RWPE2 (cell line): Measurements from ENCODE around the gene RBMS2.

Experiments used
- ATAC-seq: fragments of 200-7000 bp; cut with Tn5 transposase; 3 replicates; pipeline ENCODE4 v1.9.1; 2021; ENCODE audit warnings: low read depth
- DNase-seq: peaks from one replicate; pipeline ENCODE4 v3.0.0-alpha.2; 2020; ENCODE audit warnings: low spot score
- H3K27ac ChIP-seq: fragments of 450-650 bp; 2 replicates; pipeline ENCODE4 v1.5.1; 2017; ENCODE audit warnings: mild to moderate bottlenecking; ENCODE audit not compliant: poor library complexity, severe bottlenecking
- H3K27me3 ChIP-seq: fragments of 250-450 bp; sonication (Bioruptor Pico); 2 replicates; pipeline ENCODE4 v1.5.1; 2021; ENCODE audit warnings: mild to moderate bottlenecking, moderate library complexity; ENCODE audit not compliant: insufficient read depth, poor library complexity, severe bottlenecking
- H3K36me3 ChIP-seq: fragments of 250-450 bp; sonication (Bioruptor Pico); 2 replicates; pipeline ENCODE4 v1.5.1; 2020; ENCODE audit warnings: low read depth, mild to moderate bottlenecking, moderate library complexity
- H3K4me1 ChIP-seq: fragments of 250-450 bp; sonication (Bioruptor Pico); 2 replicates; pipeline ENCODE4 v1.5.1; 2021; ENCODE audit warnings: mild to moderate bottlenecking, moderate library complexity; ENCODE audit not compliant: insufficient read depth, poor library complexity, severe bottlenecking
- H3K4me3 ChIP-seq: fragments of 250-450 bp; sonication (Bioruptor Pico); 2 replicates; pipeline ENCODE4 v1.5.1; 2021; ENCODE audit warnings: mild to moderate bottlenecking, moderate library complexity; ENCODE audit not compliant: severe bottlenecking
- H3K9me3 ChIP-seq: fragments of 250-450 bp; sonication (Bioruptor Pico); 2 replicates; pipeline ENCODE4 v1.5.1; 2021; ENCODE audit warnings: mild to moderate bottlenecking, moderate library complexity; ENCODE audit not compliant: severe bottlenecking
- CTCF ChIP-seq: fragments of 450-650 bp; IDR thresholded peaks from one replicate; pipeline ENCODE4 v1.5.1; 2017; ENCODE audit warnings: mild to moderate bottlenecking, moderate library complexity; ENCODE audit not compliant: poor library complexity, severe bottlenecking

RBMS2 gene

GRCh38 chr12:56600753-56601152, 79.1 kb downstream of the RBMS2 start:
- Histone ChIP-seq H3K9me3 (no peaks in the 10 kb centered on the region), H3K36me3 (peaks cover 100% of the 10 kb centered on the region)
- TF ChIP-seq CTCF = no peak

GRCh38 chr12:56601503-56601902, 79.9 kb downstream of the RBMS2 start:
- Histone ChIP-seq H3K9me3 (no peaks in the 10 kb centered on the region), H3K4me3 (no peak overlapping the region), H3K27ac (no peak overlapping the region), H3K4me1 (no peaks in the 10 kb centered on the region), H3K36me3 (peaks cover 100% of the 10 kb centered on the region), H3K27me3 (no peaks in the 10 kb centered on the region)
- ATAC-seq (no peak), DNase-seq (no peak)
- no peak for TF ChIP-seq CTCF

More at GRCh38 chr12:56600753-56601152, 79.1 kb downstream of the RBMS2 start:
- Histone ChIP-seq H3K27me3 (no peaks in the 10 kb centered on the region), H3K4me3 (no peak overlapping the region), H3K4me1 (no peaks in the 10 kb centered on the region), H3K27ac (no peak overlapping the region)
- DNase-seq (no peak), ATAC-seq (no peak)

- DNase-seq (no peak), ATAC-seq (no peak)
- no peak for TF ChIP-seq CTCF
- no peaks in the 10 kb centered on the region for H3K27me3 ChIP-seq
- no peak overlapping the region for H3K4me3 ChIP-seq
- H3K27ac ChIP-seq = no peak overlapping the region
- peaks cover 100% of the 10 kb centered on the region for H3K36me3 ChIP-seq
- no peaks in the 10 kb centered on the region for H3K9me3 ChIP-seq
- H3K4me1 ChIP-seq = no peaks in the 10 kb centered on the region
Measured at GRCh38 chr12:56602239-56602638, 80.6 kb downstream of the RBMS2 start.

GRCh38 chr12:56604355-56604754, 82.7 kb downstream of the RBMS2 start:
- Histone ChIP-seq H3K36me3 (peaks cover 96% of the 10 kb centered on the region), H3K27ac (no peak overlapping the region), H3K4me1 (no peaks in the 10 kb centered on the region), H3K4me3 (no peak overlapping the region), H3K27me3 (no peaks in the 10 kb centered on the region), H3K9me3 (no peaks in the 10 kb centered on the region)
- DNase-seq (no peak), ATAC-seq (no peak)
- TF ChIP-seq CTCF = no peak

- ATAC-seq (no peak), DNase-seq (no peak)
- Histone ChIP-seq H3K27ac (no peak overlapping the region), H3K27me3 (no peaks in the 10 kb centered on the region), H3K36me3 (peaks cover 95% of the 10 kb centered on the region), H3K4me1 (no peaks in the 10 kb centered on the region), H3K9me3 (no peaks in the 10 kb centered on the region), H3K4me3 (no peak overlapping the region)
- TF ChIP-seq CTCF = no peak
Measured at GRCh38 chr12:56614627-56615026, 93.0 kb downstream of the RBMS2 start.
